ENCODE measurements around the gene SLC6A19. TPM values are rescaled to one million over a fixed set of nuclear protein-coding genes. Genes with fewer than 3 reads are reported as not detected.

SLC6A19 gene
- total and polyA plus RNA-seq, 2 of the 13 experiments (the other 11 are each of a cell fraction or from before 2014, with no cell fraction given) = 0.02 TPM; not detected in 1

DNA sequence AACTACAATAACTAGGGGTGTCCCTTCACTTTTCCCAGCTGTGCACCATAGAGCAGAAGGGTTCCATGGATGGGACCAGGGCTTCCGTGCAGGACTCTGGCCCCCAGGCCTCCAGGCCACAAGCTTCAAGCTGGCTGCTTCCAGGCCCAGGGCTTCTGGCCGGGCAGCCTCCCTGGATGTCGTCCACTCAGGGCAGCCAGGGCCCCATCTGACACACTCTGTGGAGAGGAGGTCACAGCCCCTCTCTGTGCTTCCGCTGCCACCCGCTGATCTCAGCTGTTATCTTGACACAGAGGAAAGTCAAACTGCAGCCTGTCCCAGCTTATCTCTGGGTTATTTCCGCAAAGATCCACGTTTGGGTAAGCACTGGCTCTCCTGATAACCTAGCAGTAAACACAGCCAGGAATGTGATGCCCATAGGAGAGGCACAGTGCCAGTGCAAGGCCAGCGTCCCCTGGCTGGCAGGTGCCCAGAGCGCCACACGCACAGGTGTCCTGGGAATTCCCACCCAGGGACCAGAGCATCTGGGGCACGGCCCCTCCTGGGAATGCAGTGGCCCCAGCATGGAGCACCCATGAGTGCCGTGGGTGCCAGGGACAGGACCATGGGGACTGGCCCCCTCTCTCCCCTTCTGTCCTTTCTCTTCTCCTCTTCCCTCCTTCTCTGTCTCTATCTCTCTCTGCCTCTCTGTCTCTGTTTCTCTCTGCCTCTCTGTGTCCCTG lies 15.6 kb upstream of the SLC6A19 start (continued):
- 0 out of 2 replicates have a peak, but pooled peaks have one; percentile 31 for TF ChIP-seq HNF1A (IDR thresholded peaks at IDR 0.05; ENCODE audit: low read depth)
- TF ChIP-seq HNF1A (CRISPR knock-in tag; IDR thresholded peaks at IDR 0.05; ENCODE audit: borderline replicate concordance) = peak; percentile 70
- TF ChIP-seq ZNF724P (CRISPR knock-in tag; IDR thresholded peaks at IDR 0.05; ENCODE audit: borderline replicate concordance) = peak; percentile 72; the same call in 1 of the 2 replicates
- TF ChIP-seq, protein P1, sequence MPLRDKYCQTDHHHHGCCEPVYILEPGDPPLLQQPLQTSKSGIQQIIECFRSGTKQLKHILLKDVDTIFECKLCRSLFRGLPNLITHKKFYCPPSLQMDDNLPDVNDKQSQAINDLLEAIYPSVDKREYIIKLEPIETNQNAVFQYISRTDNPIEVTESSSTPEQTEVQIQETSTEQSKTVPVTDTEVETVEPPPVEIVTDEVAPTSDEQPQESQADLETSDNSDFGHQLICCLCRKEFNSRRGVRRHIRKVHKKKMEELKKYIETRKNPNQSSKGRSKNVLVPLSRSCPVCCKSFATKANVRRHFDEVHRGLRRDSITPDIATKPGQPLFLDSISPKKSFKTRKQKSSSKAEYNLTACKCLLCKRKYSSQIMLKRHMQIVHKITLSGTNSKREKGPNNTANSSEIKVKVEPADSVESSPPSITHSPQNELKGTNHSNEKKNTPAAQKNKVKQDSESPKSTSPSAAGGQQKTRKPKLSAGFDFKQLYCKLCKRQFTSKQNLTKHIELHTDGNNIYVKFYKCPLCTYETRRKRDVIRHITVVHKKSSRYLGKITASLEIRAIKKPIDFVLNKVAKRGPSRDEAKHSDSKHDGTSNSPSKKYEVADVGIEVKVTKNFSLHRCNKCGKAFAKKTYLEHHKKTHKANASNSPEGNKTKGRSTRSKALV (CRISPR knock-in tag; IDR thresholded peaks at IDR 0.05) = peak; percentile 74; the same call in 1 of the 2 replicates
- peak; percentile 83; the same call in 1 of the 2 replicates for TF ChIP-seq MEF2D (CRISPR knock-in tag; IDR thresholded peaks at IDR 0.05)
- peak; percentile 92 for TF ChIP-seq SALL1 (CRISPR knock-in tag; IDR thresholded peaks at IDR 0.05)
- TF ChIP-seq TARDBP (CRISPR knock-in tag; IDR thresholded peaks at IDR 0.05) = peak; percentile 82
- peak; percentile 92; the same call in 1 of the 2 replicates for TF ChIP-seq FOXJ3 (CRISPR knock-in tag; IDR thresholded peaks at IDR 0.05; ENCODE audit: borderline replicate concordance)
- 0 out of 2 replicates have a peak, but pooled peaks have one; percentile 39 for TF ChIP-seq SALL2 (CRISPR knock-in tag; IDR thresholded peaks at IDR 0.05)
- no peak for TF ChIP-seq ZUFSP (CRISPR knock-in tag; IDR thresholded peaks at IDR 0.05; ENCODE audit: borderline replicate concordance)
- TF ChIP-seq SATB2 (CRISPR knock-in tag; IDR thresholded peaks at IDR 0.05) = no peak
- TF ChIP-seq KMT2A (CRISPR knock-in tag; IDR thresholded peaks at IDR 0.05) = peak; percentile 13; the same call in 1 of the 2 replicates
- no peak for TF ChIP-seq ZNF660 (CRISPR knock-in tag; IDR thresholded peaks at IDR 0.05; ENCODE audit: borderline replicate concordance, low read depth)
- TF ChIP-seq BRD4 (CRISPR knock-in tag; IDR thresholded peaks at IDR 0.05) = peak; percentile 95
- TF ChIP-seq FOXP4 (CRISPR knock-in tag; IDR thresholded peaks at IDR 0.05) = peak; percentile 94
- TF ChIP-seq, protein P2, sequence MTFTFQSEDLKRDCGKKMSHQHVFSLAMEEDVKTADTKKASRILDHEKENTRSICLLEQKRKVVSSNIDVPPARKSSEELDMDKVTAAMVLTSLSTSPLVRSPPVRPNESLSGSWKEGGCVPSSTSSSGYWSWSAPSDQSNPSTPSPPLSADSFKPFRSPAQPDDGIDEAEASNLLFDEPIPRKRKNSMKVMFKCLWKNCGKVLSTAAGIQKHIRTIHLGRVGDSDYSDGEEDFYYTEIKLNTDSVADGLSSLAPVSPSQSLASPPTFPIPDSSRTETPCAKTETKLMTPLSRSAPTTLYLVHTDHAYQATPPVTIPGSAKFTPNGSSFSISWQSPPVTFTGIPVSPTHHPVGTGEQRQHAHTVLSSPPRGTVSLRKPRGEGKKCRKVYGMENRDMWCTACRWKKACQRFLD (CRISPR knock-in tag; IDR thresholded peaks at IDR 0.05; ENCODE audit: borderline replicate concordance) = 0 out of 2 replicates have a peak, but pooled peaks have one; percentile 32
- TF ChIP-seq HNRNPLL (IDR thresholded peaks at IDR 0.05; ENCODE audit: low read depth, low read length, poor library complexity, severe bottlenecking) = peak; percentile 81

All from HepG2 (cell line).